Fibroblast of gingiva (primary cell): Measurements from ENCODE around the gene ATP2B1.

Experiments used
- DNase-seq: peaks from one replicate; pipeline ENCODE4 v3.0.0-alpha.2; 2011; ENCODE audit warnings: low read depth

Gene ATP2B1

DNA sequence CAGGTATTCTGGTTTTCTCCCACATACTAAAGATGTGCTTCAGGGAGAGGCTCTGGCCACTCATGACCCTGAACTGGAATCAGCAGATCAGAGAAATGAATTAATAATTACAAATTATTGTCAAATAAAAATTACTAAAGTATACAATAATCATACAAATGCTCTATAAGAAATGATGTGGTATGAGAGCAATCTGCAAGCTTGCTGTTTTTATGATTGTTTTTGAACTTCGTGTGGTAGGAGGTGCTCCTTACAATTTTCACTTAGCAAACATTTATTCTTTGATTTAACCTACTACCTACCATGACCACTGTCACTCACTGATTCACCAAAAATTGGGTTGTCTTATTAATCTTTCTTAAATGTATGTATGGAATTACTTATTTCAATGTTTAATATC is 16.2 kb downstream of the ATP2B1 start:
- no peak for DNase-seq

DNA sequence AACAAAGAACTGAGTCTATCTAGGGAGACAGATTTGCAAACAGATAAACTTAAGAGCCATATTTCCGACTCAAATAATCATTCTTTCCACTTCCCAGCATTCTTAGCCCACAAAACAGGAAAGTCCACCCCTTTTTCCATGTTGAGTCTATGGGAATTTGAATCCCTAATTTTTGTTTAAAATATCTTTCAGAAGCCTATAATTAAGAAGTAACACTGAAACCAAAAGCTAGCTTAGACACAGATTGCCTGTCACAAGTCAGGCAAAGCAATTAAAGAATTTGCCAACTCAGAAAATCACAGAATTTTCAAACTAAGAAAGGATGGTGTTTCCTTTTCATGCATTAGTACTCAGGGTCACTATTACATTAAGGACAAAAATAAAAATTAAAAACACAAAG is 17.0 kb downstream of the ATP2B1 start:
- DNase-seq: no peak

DNA sequence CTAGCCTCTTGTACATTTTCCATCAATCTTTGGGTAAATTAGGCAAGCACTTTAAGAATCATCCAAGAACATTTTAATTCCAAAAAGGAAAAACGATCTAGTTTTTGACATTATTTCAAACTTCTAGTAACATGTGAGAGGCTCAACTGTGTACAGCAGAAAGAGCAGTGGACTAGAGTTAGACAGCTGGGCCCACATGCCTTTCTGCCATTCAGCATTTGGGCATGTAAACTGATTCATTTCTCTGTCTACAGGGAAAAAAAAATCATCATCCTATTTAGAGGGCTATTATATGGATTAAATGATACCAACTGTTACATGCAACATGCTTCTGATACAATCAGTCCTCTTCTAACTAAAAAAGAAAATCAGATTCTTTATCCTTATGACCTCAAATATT is 17.7 kb downstream of the ATP2B1 start:
- DNase-seq: no peak

DNA sequence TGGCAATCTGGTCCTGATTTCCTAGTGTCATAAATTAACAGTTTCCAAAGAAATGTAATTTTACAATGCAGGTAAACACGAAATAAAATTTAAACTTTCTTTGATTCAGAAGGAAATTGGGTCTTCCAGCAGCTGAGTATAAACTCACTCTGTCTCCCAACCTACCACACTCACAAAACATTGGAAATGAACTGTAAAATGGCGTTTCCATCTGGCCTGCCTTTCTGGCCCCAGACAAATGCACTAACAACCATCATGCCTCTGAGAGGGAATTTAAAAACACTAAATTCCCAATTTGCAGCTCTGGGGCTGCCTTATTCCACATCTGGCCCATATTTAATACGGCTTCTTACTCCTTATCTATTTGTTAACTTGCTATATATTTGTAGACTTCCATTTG is 19.3 kb downstream of the ATP2B1 start:
- no peak for DNase-seq

DNA sequence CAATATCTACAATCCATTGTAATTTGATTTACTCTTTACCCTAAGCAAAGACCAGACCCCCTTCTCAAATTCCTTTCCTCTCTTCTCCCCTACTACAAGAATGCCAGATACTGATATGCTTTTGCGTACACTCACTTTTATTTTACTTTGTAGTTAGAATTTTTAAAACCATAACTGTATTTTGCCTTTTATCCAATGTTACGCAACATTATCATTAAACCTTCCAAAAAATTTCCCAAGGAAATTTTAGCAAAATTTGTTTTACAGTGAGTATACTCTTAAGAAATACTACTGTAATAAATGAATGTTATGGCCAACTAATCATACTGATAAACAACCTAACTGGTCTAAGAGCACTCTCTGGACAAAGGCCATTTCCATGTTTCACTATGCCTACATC is 22.3 kb downstream of the ATP2B1 start:
- no peak for DNase-seq

DNA sequence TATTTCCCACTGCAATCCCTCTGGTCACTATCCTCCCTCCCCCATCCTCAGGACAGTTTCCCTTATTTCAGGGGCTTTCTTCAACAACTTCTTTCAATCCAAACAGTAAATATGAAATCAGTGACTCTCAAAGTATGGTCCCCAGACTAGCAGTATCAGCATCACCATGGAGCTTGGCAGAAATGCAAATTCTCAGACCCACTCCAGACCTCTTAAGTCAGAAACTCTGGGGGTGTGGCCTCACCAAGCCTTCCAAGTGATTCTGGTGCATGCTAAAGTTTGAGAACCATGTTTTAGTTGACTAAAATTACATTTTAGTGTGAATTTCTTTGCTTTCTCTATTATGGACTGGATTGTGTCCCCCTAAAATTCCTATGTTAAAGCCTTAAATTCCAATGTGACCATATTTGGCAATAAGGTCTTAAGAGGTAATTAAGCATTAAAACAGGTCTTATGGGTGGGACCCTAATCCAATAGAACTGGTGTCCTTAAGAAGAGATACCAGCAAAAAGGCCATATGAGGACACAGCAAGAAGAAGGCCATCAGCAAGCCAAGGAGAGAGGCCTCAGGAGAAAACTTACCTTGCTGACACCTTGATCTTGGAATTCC is 23.2 kb downstream of the ATP2B1 start:
- DNase-seq: no peak

DNA sequence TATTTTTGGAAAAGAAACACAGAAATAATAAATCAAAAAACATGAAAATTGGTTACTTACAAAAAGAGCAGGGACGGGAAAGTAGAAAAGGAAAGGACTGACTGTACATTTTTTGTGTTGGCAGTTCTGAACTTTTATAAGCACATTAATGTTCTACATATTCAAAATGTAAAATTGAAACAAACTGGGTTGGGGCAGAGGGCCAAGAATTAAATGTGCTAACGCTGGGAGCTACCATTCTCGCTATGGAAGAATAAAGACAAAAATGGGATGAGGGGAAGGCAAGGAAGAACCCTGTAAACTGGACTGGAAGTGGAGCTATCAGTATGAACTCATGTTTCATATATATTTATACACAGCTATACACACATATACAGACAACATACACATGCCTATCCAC is 24.5 kb downstream of the ATP2B1 start:
- no peak for DNase-seq

DNA sequence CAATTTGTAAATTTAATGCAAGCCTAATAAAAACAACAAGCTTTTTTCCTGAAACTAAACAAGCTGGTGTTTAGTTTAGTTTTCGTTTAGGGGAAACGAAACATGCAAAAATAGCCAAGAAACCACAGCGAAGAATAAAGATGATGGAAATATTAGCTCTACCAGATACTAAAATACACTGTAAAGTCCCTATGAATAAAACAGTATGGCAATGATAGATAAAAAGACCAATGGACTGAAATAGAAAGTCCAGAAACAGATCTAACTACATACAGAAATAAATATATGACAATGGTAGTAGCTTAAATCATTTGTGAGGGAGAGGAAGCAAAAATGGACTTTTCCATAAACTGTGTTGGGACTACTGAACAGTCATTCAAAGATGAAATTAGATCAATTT is 26.4 kb downstream of the ATP2B1 start:
- no peak for DNase-seq

DNA sequence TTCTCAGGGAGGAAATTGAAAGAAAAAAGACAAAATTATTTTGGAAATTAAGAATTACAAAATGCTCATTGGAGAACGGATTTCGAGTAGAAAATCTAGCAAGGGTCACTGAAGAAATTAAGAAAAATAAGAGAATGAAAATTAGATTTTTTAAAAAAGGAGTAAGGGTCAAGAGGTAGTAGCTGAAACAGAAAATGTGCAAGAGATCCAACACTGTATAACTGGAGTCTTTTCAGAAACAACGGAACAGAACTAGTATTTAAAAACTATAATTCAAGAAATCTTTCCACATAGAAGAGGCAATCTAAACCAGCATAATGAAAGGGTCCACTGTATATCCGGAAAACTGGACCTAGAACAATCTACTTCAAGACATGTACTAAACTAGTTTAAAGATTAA is 28.2 kb downstream of the ATP2B1 start:
- no peak for DNase-seq

DNA sequence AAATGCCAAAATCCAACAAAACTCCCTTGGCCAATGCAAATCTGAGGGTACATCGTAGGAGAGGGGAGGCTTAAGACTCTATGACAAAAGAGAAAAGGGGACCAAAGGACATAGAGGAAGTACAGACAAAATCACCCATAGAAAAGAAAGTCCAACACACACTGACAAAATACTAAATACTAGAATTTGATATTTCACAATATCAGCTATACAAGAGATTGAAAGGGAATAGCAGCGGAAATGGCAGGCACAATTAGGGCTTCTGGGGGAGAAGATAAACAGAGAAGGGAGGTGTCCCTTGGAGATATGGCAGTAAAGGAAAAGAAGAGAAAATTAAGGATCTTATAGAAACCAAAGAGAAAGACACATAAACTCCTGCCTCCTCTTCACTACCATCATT is 29.0 kb downstream of the ATP2B1 start:
- no peak for DNase-seq

DNA sequence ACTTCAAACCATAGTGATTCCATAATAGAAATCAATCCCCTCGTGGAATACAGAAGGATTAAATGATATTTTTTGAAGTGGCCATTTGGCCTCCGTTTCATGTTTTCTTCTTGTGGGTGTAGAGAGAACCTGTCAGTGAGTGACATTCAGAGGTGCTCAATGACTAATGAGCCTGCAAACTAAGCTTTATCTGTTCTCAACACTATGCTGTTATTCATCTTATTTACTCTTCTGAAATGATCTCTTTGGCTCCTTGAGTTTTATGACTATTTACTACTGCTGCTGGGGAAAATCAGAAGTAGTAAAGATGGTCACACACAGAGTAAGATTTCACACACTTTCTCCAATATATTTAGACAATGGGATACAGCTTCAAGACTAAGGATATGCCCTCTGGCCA is 30.4 kb downstream of the ATP2B1 start:
- no peak for DNase-seq

DNA sequence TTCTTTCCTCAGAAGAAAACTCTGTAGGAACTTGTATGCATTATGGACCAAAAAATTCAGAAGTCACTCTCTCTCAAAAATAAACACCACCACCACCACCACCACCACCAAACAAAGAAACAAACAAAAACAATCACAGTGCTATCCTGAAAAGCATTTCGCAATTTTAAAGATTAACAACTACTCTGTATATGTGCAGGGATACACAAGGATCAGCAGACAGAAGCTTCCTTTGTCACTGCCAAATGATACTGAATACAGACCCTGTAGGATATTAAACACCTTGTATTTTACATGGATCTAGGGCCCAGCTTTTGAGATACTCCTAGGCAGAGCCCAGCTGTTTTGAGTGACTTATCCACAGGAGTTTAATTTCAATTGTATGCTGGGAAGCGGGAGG is 31.7 kb downstream of the ATP2B1 start:
- no peak for DNase-seq

DNA sequence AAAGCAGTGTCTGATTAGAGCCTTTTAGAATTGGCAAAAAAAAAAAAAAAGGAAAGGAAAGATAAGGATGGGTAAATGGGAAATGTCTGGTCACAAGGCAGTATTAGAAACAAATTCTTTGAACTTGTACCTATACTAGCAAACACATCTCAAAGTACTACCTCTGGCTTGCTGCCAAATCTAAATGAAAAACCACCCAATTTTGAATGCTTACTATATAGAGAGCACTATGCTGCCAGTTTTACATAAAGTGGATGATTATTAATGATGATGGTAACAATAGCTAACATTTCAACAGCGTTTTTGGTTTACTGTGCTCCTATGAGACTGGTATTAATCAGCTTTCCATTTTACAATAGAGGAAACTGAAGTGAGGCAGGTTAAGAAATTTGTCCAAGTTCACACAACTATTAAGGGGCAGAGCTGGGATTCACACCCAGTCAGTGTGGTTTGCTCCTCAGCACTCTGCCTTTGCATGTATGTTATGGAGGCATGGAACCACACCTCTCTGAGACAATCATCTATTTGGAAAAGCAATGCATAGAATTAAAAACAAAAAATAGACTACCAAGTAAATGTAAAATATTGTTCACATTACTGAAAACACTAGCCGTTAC is 34.2 kb downstream of the ATP2B1 start:
- no peak for DNase-seq

DNA sequence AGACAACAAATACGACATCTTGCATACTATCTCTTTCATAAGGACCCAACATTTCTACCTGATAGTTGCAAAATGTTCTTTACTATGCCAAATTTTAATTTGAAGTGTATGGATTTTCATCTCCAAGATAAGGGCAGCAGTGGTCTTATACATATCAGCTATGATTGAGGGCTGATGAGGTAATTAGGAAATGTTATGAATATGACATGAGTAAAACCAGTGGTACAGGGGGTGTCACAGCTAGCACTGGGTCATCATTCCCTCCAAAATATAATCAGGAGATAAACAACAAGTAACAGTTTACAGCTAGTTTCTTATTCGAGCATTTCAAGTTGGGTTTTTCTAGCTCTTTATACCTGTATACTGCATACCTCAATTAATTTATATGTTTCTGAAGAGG is 35.0 kb downstream of the ATP2B1 start:
- DNase-seq: no peak

DNA sequence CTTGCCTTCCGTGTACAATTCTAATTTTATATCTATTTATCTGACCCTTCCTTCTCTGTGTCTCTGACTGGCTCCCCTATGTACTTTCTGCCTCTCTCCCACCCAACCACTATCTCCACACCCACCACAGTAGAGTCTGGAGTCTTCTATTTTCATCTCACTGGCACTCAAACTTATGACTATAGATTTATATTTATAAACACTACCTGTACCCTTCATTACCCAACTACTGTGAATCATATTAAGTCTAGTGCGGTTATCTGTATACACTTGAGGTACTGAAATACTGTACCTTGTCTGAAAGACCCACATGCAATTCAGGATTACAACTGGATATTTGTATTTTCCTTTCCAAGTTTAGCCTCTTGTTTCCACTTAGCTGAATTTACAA is 36.1 kb downstream of the ATP2B1 start:
- DNase-seq: no peak

DNA sequence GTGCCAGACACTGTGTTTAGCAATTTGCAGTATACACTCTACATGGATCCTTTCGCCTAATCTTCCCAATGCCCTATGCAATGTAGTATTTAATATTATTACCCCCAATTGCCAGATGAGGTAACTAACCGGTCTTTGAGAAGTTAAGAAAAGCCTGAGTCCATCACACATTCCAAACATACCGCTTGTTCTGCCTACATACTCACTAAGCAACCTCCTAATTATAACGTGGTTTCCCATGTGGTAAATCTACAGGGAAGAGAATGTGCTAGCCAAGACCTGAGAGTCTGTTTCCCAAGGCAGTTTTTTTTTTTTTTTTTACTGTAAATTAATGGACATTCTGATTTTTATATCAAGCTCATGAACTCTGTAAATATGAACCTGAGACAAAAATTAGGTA is 37.2 kb downstream of the ATP2B1 start:
- peak; percentile 65 for DNase-seq

DNA sequence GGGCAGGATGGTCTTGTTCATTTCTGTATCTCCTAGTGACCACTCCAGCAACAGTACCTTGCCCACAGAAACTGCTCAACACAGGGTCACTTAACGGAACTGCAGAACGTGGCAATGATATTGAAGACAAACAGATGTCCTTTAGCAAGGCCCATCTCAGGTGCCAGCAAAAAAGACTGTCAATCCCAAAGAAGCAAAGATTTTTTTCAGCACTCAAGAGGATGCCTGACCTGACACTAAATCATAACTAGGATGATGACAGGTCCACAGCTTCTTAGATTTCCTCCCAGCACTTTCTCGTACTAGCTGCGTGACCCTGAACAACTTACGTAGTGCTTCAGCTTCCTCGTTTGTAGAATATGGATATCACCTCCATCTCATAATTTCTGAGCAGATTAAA is 39.4 kb downstream of the ATP2B1 start:
- DNase-seq: no peak

DNA sequence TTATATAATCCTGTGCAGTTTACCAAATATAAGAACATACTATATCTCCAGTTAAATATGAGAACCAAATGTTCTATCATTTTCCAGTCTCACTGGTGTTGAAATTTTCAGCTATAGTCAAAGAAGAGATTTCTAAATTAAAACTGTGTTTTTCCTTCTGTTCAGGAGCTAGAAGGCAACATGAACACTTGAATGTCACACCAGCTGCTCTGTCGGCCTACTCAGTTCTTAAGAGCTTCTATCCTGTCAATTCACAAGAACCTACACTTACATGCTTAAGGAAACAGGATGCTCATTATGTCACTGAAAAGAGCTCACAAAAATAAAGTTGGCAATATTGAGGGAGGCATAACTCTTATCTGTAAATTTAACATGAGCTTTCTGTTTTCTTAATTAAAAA is 43.1 kb downstream of the ATP2B1 start:
- DNase-seq: no peak

DNA sequence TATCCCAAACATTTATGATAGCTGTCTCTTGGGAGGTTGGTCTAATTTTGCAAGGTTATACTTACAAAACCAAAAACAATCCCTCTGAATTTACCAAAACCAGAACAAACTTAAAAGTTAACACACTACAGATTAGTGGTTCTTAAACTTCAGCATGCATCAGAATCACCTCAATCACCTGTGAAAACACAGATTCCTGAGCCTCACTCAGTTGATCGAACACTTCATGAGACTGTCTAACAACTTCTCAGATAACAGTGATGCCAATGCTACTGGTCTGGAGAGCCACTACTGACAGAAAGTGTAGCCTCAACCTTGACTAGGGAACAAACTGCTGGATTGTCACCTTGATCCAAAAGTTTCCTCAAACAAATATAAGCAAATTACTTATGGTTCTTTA is 44.2 kb downstream of the ATP2B1 start:
- peak; percentile 6 for DNase-seq

DNA sequence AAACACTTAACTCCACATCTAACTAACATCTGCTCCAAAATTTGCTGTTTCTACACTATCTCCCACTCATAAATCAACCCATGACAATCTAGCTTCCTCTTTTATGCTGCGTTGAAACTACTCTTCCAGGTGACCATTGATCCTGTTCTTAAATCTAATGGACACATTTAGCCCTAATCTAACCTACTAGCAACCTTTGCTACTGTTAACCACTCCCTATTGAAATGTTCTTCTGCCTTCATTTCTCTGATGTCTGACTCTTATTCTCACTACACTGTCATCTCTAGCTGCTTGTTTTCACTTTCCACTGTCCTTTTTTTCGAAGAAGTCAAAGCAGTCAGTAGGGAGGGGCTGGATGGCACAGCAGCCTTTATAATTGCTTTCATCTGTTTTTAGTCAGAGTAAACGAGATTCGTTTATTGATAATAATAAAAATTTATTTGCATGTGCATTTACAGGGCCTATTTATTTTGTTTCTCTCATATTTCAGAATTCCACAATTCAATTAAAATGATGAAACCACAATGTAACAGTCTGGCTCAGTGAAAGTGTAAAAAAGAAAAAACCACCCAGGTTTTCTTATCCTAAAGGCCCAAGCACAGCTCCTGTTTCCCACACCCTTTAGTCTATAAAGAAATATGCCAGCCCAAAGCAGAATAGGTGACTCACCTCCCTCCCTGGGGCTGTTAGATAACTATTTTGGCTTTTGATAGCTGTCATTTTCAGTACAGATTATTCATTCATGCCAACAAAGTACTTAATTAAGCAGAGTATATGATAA is 44.9 kb downstream of the ATP2B1 start:
- peak; percentile 42 for DNase-seq

DNA sequence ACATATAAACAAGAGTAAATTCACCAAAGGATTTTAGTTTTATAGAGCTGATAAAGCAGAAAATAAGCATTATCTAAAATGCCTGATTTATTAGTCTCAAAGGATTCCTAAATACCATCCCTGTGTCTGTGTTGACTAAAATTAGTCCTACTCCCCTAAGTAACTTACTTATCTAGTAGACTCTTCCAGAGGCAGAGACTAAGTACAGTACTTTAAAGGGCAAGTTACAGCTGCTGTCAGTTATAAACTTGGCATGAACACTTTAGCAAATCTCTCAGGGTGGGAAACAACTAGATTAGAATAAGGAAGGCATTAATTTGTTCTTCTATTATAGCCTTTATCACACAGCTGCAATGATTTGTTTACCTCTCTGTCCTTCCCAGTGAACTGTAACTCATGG is 46.0 kb downstream of the ATP2B1 start:
- DNase-seq: no peak

DNA sequence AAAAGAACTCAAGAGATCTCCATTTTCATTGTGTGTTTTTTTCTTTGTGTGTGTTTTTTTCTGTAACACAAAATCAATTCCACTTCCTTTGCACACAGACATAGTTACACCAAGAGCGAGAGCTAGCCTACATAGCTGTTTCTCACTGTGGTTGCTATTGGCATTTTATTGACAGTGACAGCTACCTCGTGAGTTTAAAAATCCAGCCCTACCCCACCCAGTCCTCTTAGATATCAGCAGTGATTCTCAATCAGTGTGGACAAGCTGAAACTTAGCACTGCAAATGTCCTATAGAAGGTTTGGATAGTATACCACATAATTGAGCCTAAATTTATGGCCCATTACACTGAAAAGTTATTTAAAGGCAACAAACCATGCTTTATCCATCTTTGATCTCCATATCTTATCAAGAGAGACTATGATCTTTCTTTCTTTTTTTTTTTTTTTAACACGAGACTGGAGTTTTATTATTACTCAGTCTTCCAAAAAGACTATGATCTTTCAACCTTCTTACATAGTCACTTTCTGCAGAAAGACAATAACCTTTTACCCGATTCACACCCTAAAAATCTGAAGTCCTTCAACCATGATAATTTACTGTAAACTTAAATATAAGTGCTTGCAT is 46.8 kb downstream of the ATP2B1 start:
- DNase-seq: no peak

DNA sequence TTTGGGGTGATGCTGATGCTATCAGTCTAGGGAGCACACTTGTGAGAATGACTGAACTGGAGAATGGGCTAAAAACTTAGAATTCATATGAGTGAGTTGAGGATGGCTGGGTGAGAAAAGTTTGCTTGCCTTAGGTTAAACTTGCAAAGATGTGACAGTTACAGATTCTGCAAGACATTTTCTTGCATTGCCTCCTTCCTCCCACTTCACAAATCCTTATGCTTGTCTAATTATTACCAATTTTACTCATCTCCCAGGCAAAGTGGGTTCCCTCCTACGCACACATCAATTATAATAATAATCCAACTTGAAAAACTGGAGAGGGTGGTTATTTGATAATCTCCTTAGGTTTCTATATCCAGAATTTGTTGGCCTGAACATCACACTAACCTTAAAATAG is 50.9 kb downstream of the ATP2B1 start:
- no peak for DNase-seq
